ENCODE measurements around the gene JAG2. TPM values are rescaled to one million over a fixed set of nuclear protein-coding genes. Genes with fewer than 3 reads are reported as not detected.

JAG2 gene
- total RNA-seq, 1 experiment from 2014 or later = 43.7 TPM

GRCh38 chr14:105209646-105210045 lies 41.1 kb upstream of the JAG2 start:
- Histone ChIP-seq H3K27me3 (ENCODE audit: control insufficient read depth, insufficient read depth, low read length) (no peaks in the 10 kb centered on the region), H3K27ac (ENCODE audit: low read length) (no peak overlapping the region), H3K36me3 (ENCODE audit: control insufficient read depth, insufficient read depth, low read length) (no peaks in the 10 kb centered on the region), H3K9me3 (ENCODE audit: control insufficient read depth, insufficient read depth, low read depth, low read length) (no peaks in the 10 kb centered on the region), H3K4me1 (ENCODE audit: control insufficient read depth, insufficient read depth, low read length) (no peaks in the 10 kb centered on the region; the same call in 1 of the 2 replicates), H3K4me3 (ENCODE audit: low read depth in 2 of 2, low read length in 2 of 2) (no peak overlapping the region)
- DNase-seq (ENCODE audit: low read depth, low spot score) (no peak), ATAC-seq (no peak)
- ChIA-PET CTCF (no interaction called here), POLR2A (no interaction called here)
- BruUV-seq (replicated peaks) = no TSS peak
- in situ Hi-C loops (cut with HindIII; ENCODE audit: low pct_unique_long_range_greater_than_20kb, low sequenced_read_pairs) = no loop called here
- TF ChIP-seq POLR2AphosphoS5 (IDR thresholded peaks at IDR 0.05; ENCODE audit: low read depth, low read length) (no peak), SIN3A (IDR thresholded peaks at IDR 0.05; ENCODE audit: borderline replicate concordance, insufficient read depth, low read depth, low read length) (no peak), REST (IDR thresholded peaks at IDR 0.05; ENCODE audit: insufficient read depth in 1 of 2, low read depth in 2 of 2, low read length in 1 of 2) (no peak), CTCF (IDR thresholded peaks at IDR 0.05) (no peak), TCF7L2 (IDR thresholded peaks at IDR 0.05; ENCODE audit: low read depth, low read length) (no peak)
- intact Hi-C loops (cut with micrococcal nuclease; ENCODE audit: unreplicated experiment) = no loop called here

DNA sequence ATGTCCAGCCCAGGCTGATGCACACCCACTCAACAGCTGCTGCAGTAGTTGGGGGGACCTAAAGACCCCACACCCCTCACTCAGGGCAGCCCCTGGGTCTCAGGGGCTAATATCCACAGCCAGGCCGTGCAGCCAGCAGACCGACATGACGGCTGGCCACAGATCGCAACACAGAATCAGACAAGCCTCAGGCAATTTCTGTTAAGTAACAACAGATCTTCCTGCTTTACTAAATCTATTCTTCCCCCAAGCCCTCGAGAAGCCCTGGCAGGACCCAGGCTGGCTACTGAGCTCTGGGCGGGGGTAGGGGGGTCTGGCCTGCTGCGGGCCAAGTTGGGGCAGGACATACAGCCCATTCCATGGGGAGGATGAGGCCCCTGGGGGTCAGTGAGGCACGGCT lies 40.5 kb upstream of the JAG2 start:
- POLR2A ChIA-PET = no interaction called here
- no TSS peak for BruUV-seq (replicated peaks)
- no peak for ATAC-seq
- Histone ChIP-seq H3K9me3 (ENCODE audit: control insufficient read depth, insufficient read depth, low read depth, low read length) (no peaks in the 10 kb centered on the region), H3K27me3 (ENCODE audit: control insufficient read depth, insufficient read depth, low read length) (no peaks in the 10 kb centered on the region), H3K4me3 (ENCODE audit: low read depth in 2 of 2, low read length in 2 of 2) (no peak overlapping the region), H3K4me1 (ENCODE audit: control insufficient read depth, insufficient read depth, low read length) (no peaks in the 10 kb centered on the region; the same call in 1 of the 2 replicates), H3K27ac (ENCODE audit: low read length) (no peak overlapping the region), H3K36me3 (ENCODE audit: control insufficient read depth, insufficient read depth, low read length) (no peaks in the 10 kb centered on the region)
- intact Hi-C loops (cut with micrococcal nuclease; ENCODE audit: unreplicated experiment) = no loop called here
- DNase-seq (ENCODE audit: low read depth, low spot score) = no peak
- in situ Hi-C loops (cut with HindIII; ENCODE audit: low pct_unique_long_range_greater_than_20kb, low sequenced_read_pairs) = no loop called here
- CTCF ChIA-PET = no interaction called here
- no peak for TF ChIP-seq CTCF (IDR thresholded peaks at IDR 0.05)
- TF ChIP-seq REST (IDR thresholded peaks at IDR 0.05; ENCODE audit: insufficient read depth in 1 of 2, low read depth in 2 of 2, low read length in 1 of 2) = no peak
- no peak for TF ChIP-seq TCF7L2 (IDR thresholded peaks at IDR 0.05; ENCODE audit: low read depth, low read length)
- TF ChIP-seq SIN3A (IDR thresholded peaks at IDR 0.05; ENCODE audit: borderline replicate concordance, insufficient read depth, low read depth, low read length) = no peak
- no peak for TF ChIP-seq POLR2AphosphoS5 (IDR thresholded peaks at IDR 0.05; ENCODE audit: low read depth, low read length)

Data from Panc1 (cell line).